Panc1 (cell line): ENCODE data around the gene NR1I3. TPM values are rescaled to one million over a fixed set of nuclear protein-coding genes. Genes with fewer than 3 reads are reported as not detected.

Source experiments
- ATAC-seq: fragments of 200-7000 bp; cut with Tn5 transposase; 2 replicates; pipeline ENCODE4 v1.9.1; 2020; ENCODE audit warnings: mild to moderate bottlenecking, moderate library complexity
- BruUV-seq: library from RNA; stranded (reverse); fragments of 400-500 nt; replicated peaks from 2 replicates; lab custom pipeline; 2021; lab: Mats Ljungman, UMichigan
- CTCF ChIA-PET: fragments of 300-600 bp; sonication (Branson Sonifier 250); formaldehyde crosslinking; loops from one replicate; lab custom pipeline; 2022; ENCODE audit warnings: antibody characterized with exemption; lab: Charles Lee
- POLR2A ChIA-PET: fragments of 300-600 bp; sonication (Branson Sonifier 250); formaldehyde crosslinking; loops from one replicate; lab custom pipeline; 2022; ENCODE audit warnings: antibody characterized with exemption; lab: Charles Lee
- DNase-seq: peaks from one replicate; pipeline ENCODE4 v3.0.0-alpha.2; 2010; ENCODE audit warnings: low read depth, low spot score
- H3K27ac ChIP-seq: 2 replicates; pipeline ENCODE4 v1.5.1; 2011; ENCODE audit warnings: mild to moderate bottlenecking, low read length, inconsistent platforms
- H3K27me3 ChIP-seq: fragments of 200-500 bp; sonication (Bioruptor generic); 2 replicates; pipeline ENCODE4 v1.6.0; 2014; ENCODE audit warnings: low read length, inconsistent platforms; ENCODE audit not compliant: control insufficient read depth, insufficient read depth
- H3K36me3 ChIP-seq: fragments of 200-500 bp; sonication (Bioruptor generic); 2 replicates; pipeline ENCODE4 v1.5.1; 2014; ENCODE audit warnings: inconsistent platforms, mild to moderate bottlenecking, low read length, moderate library complexity; ENCODE audit not compliant: control insufficient read depth, insufficient read depth
- H3K4me1 ChIP-seq: 2 replicates; pipeline ENCODE4 v1.5.1; 2011; ENCODE audit warnings: inconsistent platforms, mild to moderate bottlenecking, low read length, moderate library complexity; ENCODE audit not compliant: control insufficient read depth, insufficient read depth
- H3K4me3 ChIP-seq, 2 experiments: 2 replicates each; pipeline ENCODE4 v1.5.1; 2011 to 2012; ENCODE audit warnings: low read depth in 2 of 2, low read length in 2 of 2, mild to moderate bottlenecking in 2 of 2, inconsistent platforms in 1 of 2, moderate library complexity in 1 of 2
- H3K9me3 ChIP-seq: fragments of 200-500 bp; sonication (Bioruptor generic); 2 replicates; pipeline ENCODE4 v1.5.1; 2014; ENCODE audit warnings: low read depth, mild to moderate bottlenecking, inconsistent platforms, low read length, moderate library complexity; ENCODE audit not compliant: control insufficient read depth, insufficient read depth
- CTCF ChIP-seq: fragments of 450-650 bp; IDR thresholded peaks from 2 replicates; pipeline ENCODE4 v1.5.1; 2017; ENCODE audit warnings: mild to moderate bottlenecking
- POLR2AphosphoS5 ChIP-seq: IDR thresholded peaks from 2 replicates; pipeline ENCODE4 v1.6.1; 2012; ENCODE audit warnings: mild to moderate bottlenecking, low read depth, low read length, moderate library complexity
- REST ChIP-seq, 2 experiments: IDR thresholded peaks; 2 replicates each; pipeline ENCODE4 v1.6.1; 2011 to 2012; ENCODE audit warnings: low read depth in 2 of 2, control low read depth in 1 of 2, low read length in 1 of 2, mild to moderate bottlenecking in 1 of 2, moderate library complexity in 1 of 2; ENCODE audit not compliant: insufficient read depth in 1 of 2
- SIN3A ChIP-seq: IDR thresholded peaks from 2 replicates; pipeline ENCODE4 v1.6.1; 2012; ENCODE audit warnings: low read depth, mild to moderate bottlenecking, low read length, moderate library complexity, borderline replicate concordance; ENCODE audit not compliant: insufficient read depth
- TCF7L2 ChIP-seq: IDR thresholded peaks from 2 replicates; pipeline ENCODE4 v1.6.1; 2011; ENCODE audit warnings: mild to moderate bottlenecking, low read depth, low read length, inconsistent platforms
- in situ Hi-C: cut with HindIII; loops from 2 replicates; pipeline ENCODE4 v1.10.0; 2016; ENCODE audit warnings: low sequenced_read_pairs, low pct_unique_long_range_greater_than_20kb
- intact Hi-C: fragments of 100-400 bp; cut with micrococcal nuclease; formaldehyde crosslinking; loops from one replicate; pipeline ENCODE4 v1.10.0; 2022; ENCODE audit not compliant: unreplicated experiment
- total RNA-seq: library from RNA; stranded (reverse); gene quantifications from one replicate; pipeline ENCODE4 v1.2.1, GENCODE V29; 2021; ENCODE audit not compliant: unreplicated experiment

Gene NR1I3
- total RNA-seq, 1 experiment from 2014 or later, result not detected

- no TSS peak for BruUV-seq
- no peak overlapping the region for H3K27ac ChIP-seq
- ATAC-seq, result no peak
- no peaks in the 10 kb centered on the region; the same call in 1 of the 2 replicates for H3K27me3 ChIP-seq
- CTCF ChIA-PET, result no interaction called here
- H3K36me3 ChIP-seq, result no peaks in the 10 kb centered on the region
- TF ChIP-seq REST (IDR thresholded peaks at IDR 0.05; ENCODE audit: insufficient read depth in 1 of 2, low read depth in 2 of 2, low read length in 1 of 2), result no peak
- TF ChIP-seq TCF7L2, result no peak
- no peak for TF ChIP-seq POLR2AphosphoS5
- no peak for TF ChIP-seq SIN3A
- TF ChIP-seq CTCF, result no peak
- no peak for DNase-seq
- H3K4me3 ChIP-seq, result no peak overlapping the region
- H3K4me1 ChIP-seq, result no peaks in the 10 kb centered on the region
- POLR2A ChIA-PET, result no interaction called here
- intact Hi-C loops, result no loop called here
- in situ Hi-C loops, result no loop called here
- H3K9me3 ChIP-seq, result no peaks in the 10 kb centered on the region
These were observed 28.8 kb upstream of the NR1I3 start for GRCh38 chr1:161266836-161267235.

GRCh38 chr1:161266202-161266601 lies 28.2 kb upstream of the NR1I3 start:
- TF ChIP-seq SIN3A (no peak), REST (IDR thresholded peaks at IDR 0.05; ENCODE audit: insufficient read depth in 1 of 2, low read depth in 2 of 2, low read length in 1 of 2) (no peak), TCF7L2 (no peak), CTCF (no peak), POLR2AphosphoS5 (no peak)
- Histone ChIP-seq H3K4me1 (no peaks in the 10 kb centered on the region; the same call in 1 of the 2 replicates), H3K4me3 (no peak overlapping the region), H3K36me3 (no peaks in the 10 kb centered on the region), H3K27me3 (peaks cover 4% of the 10 kb centered on the region; the same call in 1 of the 2 replicates), H3K9me3 (no peaks in the 10 kb centered on the region), H3K27ac (no peak overlapping the region)
- in situ Hi-C loops (no loop called here), intact Hi-C loops (no loop called here)
- DNase-seq, result no peak
- ATAC-seq, result no peak
- BruUV-seq, result no TSS peak
- POLR2A ChIA-PET, result interaction anchor here (1.0 kb wide), 1 partner anchor 64 kb away, joined by 3 read pairs; the partner anchor contains the start of gene NDUFS2
- CTCF ChIA-PET, result no interaction called here
